KMS-11 (cell line): ENCODE results near the gene CFAP92.

Experiments used
- H2AFZ ChIP-seq: fragments of 200-600 bp; sonication (generic); 2 replicates; pipeline ENCODE4 v1.6.1; 2016; ENCODE audit warnings: antibody characterized with exemption, mixed run types, low read depth
- H3K27ac ChIP-seq: fragments of 200-600 bp; sonication (generic); 2 replicates; pipeline ENCODE4 v1.6.1; 2016; ENCODE audit warnings: mild to moderate bottlenecking, mixed run types
- H3K27me3 ChIP-seq: fragments of 200-600 bp; sonication (generic); 2 replicates; pipeline ENCODE4 v1.6.1; 2017; ENCODE audit warnings: mild to moderate bottlenecking, low read depth, mixed run types, moderate library complexity; ENCODE audit not compliant: insufficient read depth
- H3K36me3 ChIP-seq: fragments of 200-600 bp; sonication (generic); 2 replicates; pipeline ENCODE4 v1.6.1; 2017; ENCODE audit warnings: mild to moderate bottlenecking, mixed run types; ENCODE audit not compliant: insufficient read depth
- H3K4me1 ChIP-seq: fragments of 200-600 bp; sonication (generic); 2 replicates; pipeline ENCODE4 v1.6.1; 2016; ENCODE audit warnings: mild to moderate bottlenecking, low read depth, mixed run types; ENCODE audit not compliant: poor library complexity, severe bottlenecking
- H3K4me2 ChIP-seq: fragments of 200-600 bp; sonication (generic); 2 replicates; pipeline ENCODE4 v1.7.0; 2016; ENCODE audit warnings: mild to moderate bottlenecking, mixed run types
- H3K4me3 ChIP-seq: fragments of 200-600 bp; sonication (generic); IDR thresholded peaks from 2 replicates; pipeline ENCODE4 v1.6.1; 2017; ENCODE audit warnings: low read depth, low read length, mixed read lengths; ENCODE audit not compliant: insufficient read depth
- H3K79me2 ChIP-seq: fragments of 200-600 bp; sonication (generic); 2 replicates; pipeline ENCODE4 v1.6.1; 2016; ENCODE audit warnings: low read depth, mixed run types; ENCODE audit not compliant: insufficient read depth
- H3K9ac ChIP-seq: fragments of 200-600 bp; sonication (generic); 2 replicates; pipeline ENCODE4 v1.6.1; 2016; ENCODE audit warnings: mild to moderate bottlenecking, mixed run types
- H4K20me1 ChIP-seq: fragments of 200-600 bp; sonication (generic); 2 replicates; pipeline ENCODE4 v1.6.1; 2016; ENCODE audit warnings: mild to moderate bottlenecking, mixed run types; ENCODE audit not compliant: insufficient read depth
- TF ChIP-seq, protein P1 (sequence below): fragments of 200-600 bp; sonication (generic); conservative IDR thresholded peaks from 2 replicates; pipeline ENCODE4 v1.6.1; 2017; ENCODE audit warnings: low read depth, mild to moderate bottlenecking, antibody characterized with exemption, low read length, moderate library complexity, mixed read lengths

CFAP92 gene

DNA sequence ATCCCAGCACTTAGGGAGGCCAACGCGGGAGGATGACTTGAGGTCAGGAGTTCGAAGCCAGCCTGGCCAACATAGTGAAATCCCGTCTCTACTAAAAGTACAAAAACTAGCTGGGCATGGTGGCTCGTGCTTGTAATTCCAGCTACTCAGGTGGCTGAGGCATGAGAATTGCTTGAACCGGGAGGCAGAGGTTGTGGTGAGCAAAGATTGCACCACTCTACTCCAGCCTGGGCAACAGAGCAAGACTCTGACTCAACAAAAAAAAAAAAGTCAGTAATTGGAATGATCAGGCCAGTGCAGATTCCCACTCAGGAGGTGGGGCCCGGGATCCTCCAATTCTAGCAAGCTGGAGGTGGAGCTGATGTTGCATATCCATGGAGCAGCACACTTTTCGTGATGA is 5.6 kb downstream of the CFAP92 start:
- H3K27ac ChIP-seq = no peak overlapping the region
- no peaks in the 10 kb centered on the region for H3K27me3 ChIP-seq
- TF ChIP-seq, protein P1, sequence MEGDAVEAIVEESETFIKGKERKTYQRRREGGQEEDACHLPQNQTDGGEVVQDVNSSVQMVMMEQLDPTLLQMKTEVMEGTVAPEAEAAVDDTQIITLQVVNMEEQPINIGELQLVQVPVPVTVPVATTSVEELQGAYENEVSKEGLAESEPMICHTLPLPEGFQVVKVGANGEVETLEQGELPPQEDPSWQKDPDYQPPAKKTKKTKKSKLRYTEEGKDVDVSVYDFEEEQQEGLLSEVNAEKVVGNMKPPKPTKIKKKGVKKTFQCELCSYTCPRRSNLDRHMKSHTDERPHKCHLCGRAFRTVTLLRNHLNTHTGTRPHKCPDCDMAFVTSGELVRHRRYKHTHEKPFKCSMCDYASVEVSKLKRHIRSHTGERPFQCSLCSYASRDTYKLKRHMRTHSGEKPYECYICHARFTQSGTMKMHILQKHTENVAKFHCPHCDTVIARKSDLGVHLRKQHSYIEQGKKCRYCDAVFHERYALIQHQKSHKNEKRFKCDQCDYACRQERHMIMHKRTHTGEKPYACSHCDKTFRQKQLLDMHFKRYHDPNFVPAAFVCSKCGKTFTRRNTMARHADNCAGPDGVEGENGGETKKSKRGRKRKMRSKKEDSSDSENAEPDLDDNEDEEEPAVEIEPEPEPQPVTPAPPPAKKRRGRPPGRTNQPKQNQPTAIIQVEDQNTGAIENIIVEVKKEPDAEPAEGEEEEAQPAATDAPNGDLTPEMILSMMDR = no peak
- no peaks in the 10 kb centered on the region for H3K36me3 ChIP-seq
- no peaks in the 10 kb centered on the region for H3K79me2 ChIP-seq
- H3K4me3 ChIP-seq = no peak overlapping the region
- H3K9ac ChIP-seq = no peak overlapping the region
- H3K4me2 ChIP-seq = no peak overlapping the region
- no peaks in the 10 kb centered on the region for H4K20me1 ChIP-seq
- no peak overlapping the region for H2AFZ ChIP-seq
- H3K4me1 ChIP-seq = no peaks in the 10 kb centered on the region

DNA sequence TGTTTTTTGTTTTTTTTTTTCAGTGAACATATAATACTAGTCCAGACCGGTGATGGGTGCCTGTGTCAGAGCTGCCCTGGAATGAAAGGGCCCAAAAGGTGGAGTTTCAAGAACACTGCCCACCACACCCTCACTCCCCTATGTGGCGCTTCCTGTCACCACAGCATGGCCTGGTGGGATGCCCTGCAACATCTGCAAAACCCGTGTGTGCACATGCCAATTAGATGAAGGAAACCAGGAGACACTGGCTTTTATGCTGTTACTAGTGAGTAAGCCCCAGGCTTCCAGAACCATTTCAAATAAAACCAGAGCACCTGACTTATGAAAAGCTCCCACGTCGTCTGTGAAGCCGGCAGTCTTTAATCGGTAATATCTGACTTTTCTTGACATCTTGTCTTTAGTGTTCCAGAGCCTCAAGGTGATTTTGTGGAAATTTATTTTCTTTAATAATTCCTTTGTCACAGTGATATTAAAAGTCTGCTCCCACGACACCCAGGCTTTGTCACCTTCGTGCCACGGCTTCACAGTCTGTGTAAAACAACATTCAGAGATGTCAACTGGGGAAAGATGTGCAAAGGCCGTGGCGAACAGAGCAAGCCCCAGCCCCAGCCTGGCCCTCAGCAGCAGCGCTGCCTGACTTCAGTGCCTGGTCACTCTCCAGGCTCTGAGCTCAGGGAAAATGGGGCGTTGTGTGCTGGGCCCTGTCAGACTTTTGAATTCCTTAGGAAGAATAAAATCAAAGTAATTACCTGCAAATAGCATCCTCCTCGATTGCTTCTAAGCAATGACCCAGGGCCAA is 6.4 kb downstream of the CFAP92 start:
- Histone ChIP-seq H3K27me3 (no peaks in the 10 kb centered on the region), H3K27ac (no peak overlapping the region), H4K20me1 (no peaks in the 10 kb centered on the region), H3K4me2 (no peak overlapping the region), H3K4me1 (no peaks in the 10 kb centered on the region), H3K79me2 (no peaks in the 10 kb centered on the region), H3K9ac (no peak overlapping the region), H3K4me3 (no peak overlapping the region), H3K36me3 (no peaks in the 10 kb centered on the region), H2AFZ (no peak overlapping the region)
- TF ChIP-seq, protein P1 = no peak

DNA sequence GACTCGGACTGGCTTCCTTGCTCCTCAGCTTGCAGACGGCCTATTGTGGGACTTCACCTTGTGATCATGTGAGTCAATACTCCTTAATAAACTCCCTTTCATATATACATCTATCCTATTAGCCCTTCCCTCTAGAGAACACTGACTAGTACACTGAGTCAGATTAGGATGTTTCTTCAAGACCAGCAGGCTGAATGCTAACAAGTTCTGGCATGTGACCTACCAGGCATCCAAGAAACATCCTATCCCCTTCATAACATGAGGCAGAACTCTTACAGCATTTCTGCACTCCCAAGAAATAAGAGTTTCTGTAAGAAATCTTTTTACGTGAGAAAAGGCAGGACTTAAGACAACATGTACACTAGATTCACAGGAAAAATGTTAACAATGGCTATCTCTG is 9.3 kb downstream of the CFAP92 start:
- H3K4me2 ChIP-seq = no peak overlapping the region
- no peaks in the 10 kb centered on the region for H4K20me1 ChIP-seq
- H3K4me1 ChIP-seq = no peaks in the 10 kb centered on the region
- no peaks in the 10 kb centered on the region for H3K36me3 ChIP-seq
- no peak overlapping the region for H3K9ac ChIP-seq
- no peak overlapping the region for H3K27ac ChIP-seq
- H3K79me2 ChIP-seq = no peaks in the 10 kb centered on the region
- H3K27me3 ChIP-seq = no peaks in the 10 kb centered on the region
- H2AFZ ChIP-seq = no peak overlapping the region
- no peak overlapping the region for H3K4me3 ChIP-seq
- TF ChIP-seq, protein P1 = no peak

DNA sequence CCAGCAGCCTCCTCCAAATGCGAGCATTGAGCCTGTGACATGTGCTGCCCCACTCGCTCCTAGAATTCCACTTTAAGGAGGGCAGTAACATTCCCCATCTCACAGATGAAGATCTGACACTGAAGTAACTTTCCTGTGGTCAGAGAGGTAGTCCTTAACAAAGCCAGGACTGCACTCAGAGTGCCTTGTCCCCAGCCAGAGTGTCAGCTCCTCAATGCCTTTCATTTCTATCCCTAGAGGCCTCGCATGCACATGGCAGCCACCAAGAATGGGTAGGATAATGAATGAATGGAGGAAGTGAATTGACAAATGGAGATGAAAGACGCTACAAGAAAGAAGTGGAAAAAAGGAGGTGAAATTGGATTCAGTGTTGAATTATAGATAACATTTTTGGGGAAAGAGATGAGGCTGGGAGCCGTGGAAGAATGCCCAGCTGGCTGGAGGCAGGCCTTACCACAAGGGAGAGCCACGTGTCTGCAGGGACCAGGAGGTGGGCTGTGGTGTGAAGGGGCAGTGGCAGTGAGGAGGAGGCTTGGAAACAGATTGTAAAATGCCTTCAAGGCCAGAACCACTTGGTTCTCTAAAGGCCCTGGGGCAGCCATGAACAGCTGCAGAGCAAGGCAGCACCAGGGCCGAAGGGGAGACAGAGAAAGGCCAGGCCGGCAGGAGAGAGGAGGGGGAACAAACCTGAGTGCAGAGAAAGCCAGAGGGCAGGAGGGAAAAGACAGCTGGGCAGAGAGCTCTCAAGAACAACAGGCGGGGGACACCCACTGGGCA is 10.4 kb downstream of the CFAP92 start:
- no peak overlapping the region for H3K27ac ChIP-seq
- H3K4me2 ChIP-seq = no peak overlapping the region
- H3K27me3 ChIP-seq = no peaks in the 10 kb centered on the region
- H3K4me1 ChIP-seq = no peaks in the 10 kb centered on the region
- no peaks in the 10 kb centered on the region for H4K20me1 ChIP-seq
- H3K79me2 ChIP-seq = no peaks in the 10 kb centered on the region
- no peak overlapping the region for H2AFZ ChIP-seq
- TF ChIP-seq, protein P1 = no peak
- H3K36me3 ChIP-seq = no peaks in the 10 kb centered on the region
- no peak overlapping the region for H3K4me3 ChIP-seq
- H3K9ac ChIP-seq = no peak overlapping the region
